ENCODE results near the gene OTOF. TPM values are rescaled to one million over a fixed set of nuclear protein-coding genes. Genes with fewer than 3 reads are reported as not detected.

Gene OTOF
- total and polyA plus RNA-seq, 4 donors = 1.6 to 6.6 (median 5.5) TPM

DNA sequence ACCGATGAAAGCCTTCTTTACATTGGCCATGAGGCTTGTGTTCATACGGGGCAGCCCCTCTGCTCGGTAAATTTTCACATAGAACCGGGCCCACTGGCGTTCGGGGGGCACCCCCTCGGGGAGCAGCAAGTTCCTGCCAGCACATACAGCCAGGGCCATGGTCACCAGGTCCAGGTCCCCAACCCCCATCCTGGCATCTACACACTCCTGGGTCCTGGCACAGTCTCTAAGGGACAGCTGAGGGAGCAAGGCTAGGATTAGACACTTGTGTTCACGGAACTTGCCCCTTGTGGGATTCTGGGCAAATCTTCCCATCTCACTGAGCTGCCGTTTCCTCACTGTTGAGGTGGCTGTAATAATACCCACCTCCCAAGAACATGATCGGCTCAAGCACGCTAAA is 5.6 kb upstream of the OTOF start:
- 77% methylated on average over 8 of the region's 11 CpGs for WGBS (ENCODE audit: insufficient coverage)
- DNase-seq (ENCODE audit: low read depth in 4 of 6, low spot score in 6 of 6) = no peak
- Histone ChIP-seq H3K4me3 (ENCODE audit: low read depth, low read length) (no peak overlapping the region), H3K4me1 (ENCODE audit: control insufficient read depth, insufficient read depth, low read length) (peaks cover 25% of the 10 kb centered on the region), H3K27me3 (ENCODE audit: control insufficient read depth, insufficient read depth, low read length) (no peaks in the 10 kb centered on the region), H3K9me3 (ENCODE audit: control insufficient read depth, insufficient read depth, low read length) (no peaks in the 10 kb centered on the region), H3K27ac (ENCODE audit: low read depth, low read length) (no peak overlapping the region), H3K36me3 (ENCODE audit: control insufficient read depth, insufficient read depth, low read length) (peaks cover 15% of the 10 kb centered on the region)

DNA sequence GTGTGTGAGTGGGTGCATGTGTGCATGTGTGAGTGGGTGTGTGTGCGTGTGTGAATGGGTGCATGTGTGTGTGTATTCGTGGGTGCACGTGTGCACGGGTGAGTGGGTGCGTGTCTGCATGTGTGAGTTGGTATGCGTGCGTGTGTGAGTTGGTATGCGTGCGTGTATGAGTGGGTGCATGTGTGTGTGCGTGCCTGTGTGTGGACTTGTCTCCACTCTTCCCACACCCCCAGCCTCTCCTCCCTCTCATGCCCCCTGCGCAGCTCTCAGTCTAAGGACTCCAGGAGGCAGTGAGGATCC is 5.1 kb upstream of the OTOF start:
- DNase-seq (ENCODE audit: low read depth in 4 of 6, low spot score in 6 of 6) = no peak
- no peaks in the 10 kb centered on the region for H3K27me3 ChIP-seq (ENCODE audit: control insufficient read depth, insufficient read depth, low read length)
- no peak overlapping the region for H3K27ac ChIP-seq (ENCODE audit: low read depth, low read length)
- WGBS (ENCODE audit: insufficient coverage) = 100% methylated on average over 6 of the region's 11 CpGs
- H3K36me3 ChIP-seq (ENCODE audit: control insufficient read depth, insufficient read depth, low read length) = peaks cover 15% of the 10 kb centered on the region
- H3K9me3 ChIP-seq (ENCODE audit: control insufficient read depth, insufficient read depth, low read length) = no peaks in the 10 kb centered on the region
- H3K4me3 ChIP-seq (ENCODE audit: low read depth, low read length) = no peak overlapping the region
- peaks cover 21% of the 10 kb centered on the region for H3K4me1 ChIP-seq (ENCODE audit: control insufficient read depth, insufficient read depth, low read length)

DNA sequence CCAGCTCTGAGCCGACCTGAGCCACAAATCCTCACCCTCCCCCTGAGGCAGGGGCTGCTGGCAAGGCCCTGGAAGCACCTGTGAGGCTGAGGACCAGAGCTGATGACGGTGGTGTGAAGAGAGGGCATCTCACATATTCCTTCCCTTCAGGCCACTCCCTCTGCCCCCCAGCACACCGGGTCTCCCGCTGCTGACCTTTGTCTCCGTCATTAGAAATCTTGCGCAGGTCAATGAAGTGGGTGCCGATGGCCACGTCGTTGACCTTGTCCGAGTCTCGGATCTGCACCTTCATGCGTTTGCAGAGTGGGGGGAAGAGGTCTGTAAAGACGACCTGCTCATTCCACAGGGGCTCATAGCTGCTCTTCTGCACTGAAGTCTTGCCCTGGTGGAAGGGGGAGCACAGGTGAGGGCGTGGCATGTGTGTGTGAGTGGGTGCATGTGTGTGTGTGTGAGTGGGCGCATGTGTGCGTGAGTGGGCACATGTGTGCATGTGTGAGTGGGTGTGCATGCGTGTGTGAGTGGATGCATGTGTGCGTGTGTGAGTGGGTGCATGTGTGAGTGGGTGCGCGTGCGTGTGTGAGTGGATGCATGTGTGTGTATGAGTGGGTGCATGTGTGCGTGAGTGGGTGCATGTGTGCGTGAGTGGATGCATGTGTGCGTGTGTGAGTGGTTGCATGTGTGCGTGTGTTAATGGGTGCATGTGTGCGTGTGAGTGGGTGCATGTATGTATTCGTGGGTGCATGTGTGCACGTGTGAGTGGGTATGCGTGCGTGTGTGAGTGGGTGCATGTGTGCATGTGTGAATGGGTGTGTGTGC is 4.5 kb upstream of the OTOF start:
- no peak overlapping the region for H3K27ac ChIP-seq (ENCODE audit: low read depth, low read length)
- 92% methylated on average over 28 of the region's 30 CpGs for WGBS (ENCODE audit: insufficient coverage)

DNA sequence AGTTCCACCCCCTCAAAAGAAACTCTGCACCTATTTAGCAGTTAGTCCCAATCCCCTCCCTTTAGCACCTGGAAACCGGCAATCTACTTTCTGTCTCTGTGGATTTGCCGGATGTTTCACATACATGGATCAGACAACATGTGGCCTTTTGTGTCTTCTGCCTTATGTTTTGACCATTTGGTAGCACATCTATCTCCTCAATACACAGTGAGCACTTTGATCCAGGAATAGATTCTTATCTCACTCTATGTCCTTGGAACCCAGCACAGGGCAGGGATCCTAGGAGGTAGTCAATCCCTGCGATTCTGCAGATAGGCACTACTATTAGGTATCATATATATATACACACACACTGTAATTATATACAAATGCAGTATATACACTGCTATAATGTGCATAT is 3.8 kb upstream of the OTOF start:
- WGBS (ENCODE audit: insufficient coverage) = 94% methylated on average over 2 of the region's 3 CpGs
- Histone ChIP-seq H3K36me3 (ENCODE audit: control insufficient read depth, insufficient read depth, low read length) (peaks cover 15% of the 10 kb centered on the region), H3K4me1 (ENCODE audit: control insufficient read depth, insufficient read depth, low read length) (peaks cover 27% of the 10 kb centered on the region), H3K4me3 (ENCODE audit: low read depth, low read length) (no peak overlapping the region), H3K27me3 (ENCODE audit: control insufficient read depth, insufficient read depth, low read length) (no peaks in the 10 kb centered on the region), H3K9me3 (ENCODE audit: control insufficient read depth, insufficient read depth, low read length) (no peaks in the 10 kb centered on the region), H3K27ac (ENCODE audit: low read depth, low read length) (no peak overlapping the region)
- DNase-seq (ENCODE audit: low read depth in 4 of 6, low spot score in 6 of 6) = no peak

More for the DNA sequence above, 4.5 kb upstream of the OTOF start:
- no peak for DNase-seq (ENCODE audit: low read depth in 4 of 6, low spot score in 6 of 6)
- Histone ChIP-seq H3K27me3 (ENCODE audit: control insufficient read depth, insufficient read depth, low read length) (no peaks in the 10 kb centered on the region), H3K4me3 (ENCODE audit: low read depth, low read length) (no peak overlapping the region), H3K9me3 (ENCODE audit: control insufficient read depth, insufficient read depth, low read length) (no peaks in the 10 kb centered on the region), H3K4me1 (ENCODE audit: control insufficient read depth, insufficient read depth, low read length) (peaks cover 23% of the 10 kb centered on the region), H3K36me3 (ENCODE audit: control insufficient read depth, insufficient read depth, low read length) (peaks cover 15% of the 10 kb centered on the region)

- Histone ChIP-seq H3K27me3 (ENCODE audit: control insufficient read depth, insufficient read depth, low read length) (no peaks in the 10 kb centered on the region), H3K9me3 (ENCODE audit: control insufficient read depth, insufficient read depth, low read length) (no peaks in the 10 kb centered on the region), H3K36me3 (ENCODE audit: control insufficient read depth, insufficient read depth, low read length) (peaks cover 20% of the 10 kb centered on the region), H3K4me1 (ENCODE audit: control insufficient read depth, insufficient read depth, low read length) (peaks cover 27% of the 10 kb centered on the region), H3K27ac (ENCODE audit: low read depth, low read length) (no peak overlapping the region), H3K4me3 (ENCODE audit: low read depth, low read length) (no peak overlapping the region)
- 80% methylated on average over 15 of the region's 18 CpGs for WGBS (ENCODE audit: insufficient coverage)
- DNase-seq (ENCODE audit: low read depth in 4 of 6, low spot score in 6 of 6) = no peak
These were observed 2.9 kb upstream of the OTOF start for GRCh38 chr2:26480566-26481423.

DNA sequence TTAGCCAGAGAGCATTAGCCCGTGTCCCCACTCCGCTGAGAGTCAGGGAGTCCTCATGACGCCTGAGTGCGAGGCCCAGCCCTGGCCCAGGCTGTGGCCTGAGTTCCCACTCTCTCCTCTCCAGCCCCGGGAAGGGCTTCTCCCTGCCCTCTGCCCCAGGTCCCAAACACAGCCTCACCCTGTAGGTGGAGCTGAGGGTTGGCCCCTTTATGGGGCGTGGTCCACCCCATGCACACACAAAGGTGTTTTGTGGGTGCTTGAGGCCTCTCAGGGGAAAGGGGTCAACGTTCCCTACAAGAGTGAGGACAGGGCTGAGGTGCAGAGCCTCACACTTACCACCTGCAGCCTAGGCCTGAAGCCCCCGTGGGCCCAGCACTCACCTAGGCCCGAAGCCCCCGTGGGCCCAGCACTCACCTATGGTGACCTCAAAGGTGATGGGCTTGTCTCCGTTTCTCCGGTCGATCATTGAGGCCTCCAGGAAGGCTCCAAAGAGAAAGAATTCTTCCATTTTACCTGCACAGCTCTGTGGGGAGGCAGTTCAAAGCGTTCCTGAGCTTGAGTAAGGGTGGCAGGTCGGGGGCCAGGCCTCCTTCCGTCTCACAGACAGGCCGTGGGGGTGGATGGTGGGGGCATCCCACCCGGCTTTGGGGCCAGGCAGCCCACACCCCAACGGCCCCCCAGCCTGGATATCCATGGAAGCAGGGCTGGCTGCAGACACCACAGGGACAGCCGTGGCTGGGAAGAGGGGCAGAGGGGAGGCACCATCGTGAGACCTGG is 2.1 kb upstream of the OTOF start:
- WGBS (ENCODE audit: insufficient coverage) = 88% methylated on average over 13 of the region's 21 CpGs
- no peaks in the 10 kb centered on the region for H3K9me3 ChIP-seq (ENCODE audit: control insufficient read depth, insufficient read depth, low read length)
- H3K4me1 ChIP-seq (ENCODE audit: control insufficient read depth, insufficient read depth, low read length) = peaks cover 27% of the 10 kb centered on the region
- peaks cover 24% of the 10 kb centered on the region for H3K36me3 ChIP-seq (ENCODE audit: control insufficient read depth, insufficient read depth, low read length)
- no peaks in the 10 kb centered on the region for H3K27me3 ChIP-seq (ENCODE audit: control insufficient read depth, insufficient read depth, low read length)
- H3K27ac ChIP-seq (ENCODE audit: low read depth, low read length) = no peak overlapping the region
- DNase-seq (ENCODE audit: low read depth in 4 of 6, low spot score in 6 of 6) = no peak
- H3K4me3 ChIP-seq (ENCODE audit: low read depth, low read length) = no peak overlapping the region

DNA sequence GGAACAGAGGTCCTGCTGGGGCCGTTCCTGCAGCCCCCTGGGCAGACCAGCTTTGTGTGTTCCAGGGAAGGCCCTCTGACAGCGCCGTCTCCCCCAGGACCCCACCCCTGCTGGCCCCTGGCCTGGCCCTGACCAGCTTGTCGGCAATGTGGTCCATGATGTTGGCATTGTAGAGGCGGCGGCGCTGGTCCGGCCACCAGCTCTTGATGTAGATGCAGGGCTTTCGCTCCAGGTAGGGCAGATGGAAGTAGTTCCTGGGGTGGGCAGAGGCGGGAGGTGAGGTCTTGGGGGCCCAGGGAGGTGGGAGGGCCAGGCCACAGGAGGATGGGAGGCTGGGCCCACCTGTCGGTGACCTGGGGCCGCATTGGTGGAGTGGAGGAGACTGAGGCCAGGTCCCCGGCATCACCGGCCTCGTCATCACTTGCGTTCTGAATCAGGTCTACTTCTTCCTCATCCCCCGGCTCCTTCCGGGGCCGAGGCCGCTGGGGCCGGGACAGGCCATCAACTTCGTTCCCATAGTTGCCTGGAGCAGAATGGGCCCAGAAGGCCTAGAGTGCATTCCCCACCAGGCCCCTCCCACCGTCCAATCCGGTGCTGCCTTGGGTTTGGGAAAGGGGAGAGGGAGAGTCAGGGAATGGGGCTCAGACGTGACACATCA is 1.3 kb upstream of the OTOF start:
- Histone ChIP-seq H3K36me3 (ENCODE audit: control insufficient read depth, insufficient read depth, low read length) (peaks cover 25% of the 10 kb centered on the region), H3K27me3 (ENCODE audit: control insufficient read depth, insufficient read depth, low read length) (no peaks in the 10 kb centered on the region), H3K4me3 (ENCODE audit: low read depth, low read length) (no peak overlapping the region), H3K27ac (ENCODE audit: low read depth, low read length) (no peak overlapping the region), H3K4me1 (ENCODE audit: control insufficient read depth, insufficient read depth, low read length) (peaks cover 21% of the 10 kb centered on the region), H3K9me3 (ENCODE audit: control insufficient read depth, insufficient read depth, low read length) (no peaks in the 10 kb centered on the region)
- 91% methylated on average over 25 of the region's 25 CpGs for whole genome bisulfite sequencing (ENCODE audit: insufficient coverage)
- DNase-seq (ENCODE audit: low read depth in 4 of 6, low spot score in 6 of 6) = no peak

- no peak overlapping the region for H3K27ac ChIP-seq (ENCODE audit: low read depth, low read length)
- peaks cover 32% of the 10 kb centered on the region for H3K36me3 ChIP-seq (ENCODE audit: control insufficient read depth, insufficient read depth, low read length)
- DNase-seq (ENCODE audit: low read depth in 4 of 6, low spot score in 6 of 6) = no peak
- H3K4me1 ChIP-seq (ENCODE audit: control insufficient read depth, insufficient read depth, low read length) = peaks cover 17% of the 10 kb centered on the region
- H3K9me3 ChIP-seq (ENCODE audit: control insufficient read depth, insufficient read depth, low read length) = no peaks in the 10 kb centered on the region
- H3K4me3 ChIP-seq (ENCODE audit: low read depth, low read length) = no peak overlapping the region
- WGBS (ENCODE audit: insufficient coverage) = 100% methylated on average over 2 of the region's 5 CpGs
- no peaks in the 10 kb centered on the region for H3K27me3 ChIP-seq (ENCODE audit: control insufficient read depth, insufficient read depth, low read length)
These were observed 442 bp upstream of the OTOF start for GRCh38 chr2:26478366-26478765.
